RWPE1 (cell line): Measurements from ENCODE around the gene SNHG17.
"Not testable (repeated sequence)": the region's sequence is repeated elsewhere in the genome, so short reads cannot be mapped to it uniquely, and the experiment has no call there.

Source experiments
- CTCF ChIA-PET: fragments of 350-600 bp; sonication (Branson Sonifier 250); formaldehyde crosslinking; extraction: SDS; loops from one replicate; lab custom pipeline; 2021; lab: Yijun Ruan, JAX
- POLR2A ChIA-PET: fragments of 400-600 bp; formaldehyde crosslinking; extraction: SDS; loops from one replicate; lab custom pipeline; 2020; ENCODE audit warnings: antibody characterized with exemption; ENCODE audit not compliant: low non-redundant PET; lab: Yijun Ruan, JAX
- DNase-seq: peaks from one replicate; pipeline ENCODE4 v3.0.0; 2012; ENCODE audit warnings: low spot score
- H3K27ac ChIP-seq: fragments of 450-650 bp; 2 replicates; pipeline ENCODE4 v1.5.1; 2017
- CTCF ChIP-seq: fragments of 450-650 bp; conservative IDR thresholded peaks from 2 replicates; pipeline ENCODE4 v1.5.1; 2017; ENCODE audit warnings: low read depth, mild to moderate bottlenecking

SNHG17 gene

GRCh38 chr20:38433304-38433972, 1.7 kb downstream of the SNHG17 start:
- no peak for DNase-seq
- POLR2A ChIA-PET, result interaction anchor here (0.6 to 2.0 kb wide), 4 partner anchors 9 to 178 kb away, joined by 3 to 23 read pairs (median 10); partner anchors contain the start of gene RALGAPB
- no peak for TF ChIP-seq CTCF
- H3K27ac ChIP-seq, result peak overlapping the region; percentile 81
- CTCF ChIA-PET, result interaction anchor here (0.9 to 2.9 kb wide), 3 partner anchors 11 to 25 kb away, joined by 3 to 40 read pairs (median 5); no protein-coding TSS in a partner anchor

GRCh38 chr20:38432870-38433269, 2.3 kb downstream of the SNHG17 start:
- not testable (repeated sequence) for DNase-seq
- H3K27ac ChIP-seq, result peak overlapping the region; percentile 81
- POLR2A ChIA-PET, result interaction anchor here (0.6 kb wide), 1 partner anchor 9 kb away, joined by 4 read pairs; no protein-coding TSS in a partner anchor
- CTCF ChIA-PET, result interaction anchor here (0.7 to 2.9 kb wide), 3 partner anchors 12 to 40 kb away, joined by 3 to 40 read pairs (median 3); partner anchors contain the start of gene RALGAPB

GRCh38 chr20:38432292-38432691, 2.8 kb downstream of the SNHG17 start:
- H3K27ac ChIP-seq, result peak overlapping the region; percentile 81
- DNase-seq, result no peak
- ChIA-PET CTCF (interaction anchor here (0.7 to 1.7 kb wide), 3 partner anchors 14 to 41 kb away, joined by 3 to 6 read pairs (median 3); partner anchors contain the start of gene RALGAPB), POLR2A (no interaction called here)
- TF ChIP-seq CTCF, result no peak

- DNase-seq, result no peak
- peak overlapping the region; percentile 54 for H3K27ac ChIP-seq
- ChIA-PET CTCF (interaction anchor here (1.7 kb wide), 1 partner anchor 15 kb away, joined by 6 read pairs; no protein-coding TSS in a partner anchor), POLR2A (interaction anchor here (1.4 kb wide), 1 partner anchor 42 kb away, joined by 3 read pairs; the partner anchor contains the start of gene RALGAPB)
- no peak for TF ChIP-seq CTCF
Measured at GRCh38 chr20:38430679-38431325, 4.3 kb downstream of the SNHG17 start.

GRCh38 chr20:38429301-38429700, 5.8 kb downstream of the SNHG17 start:
- POLR2A ChIA-PET, result no interaction called here
- CTCF ChIA-PET, result interaction anchor here (0.6 to 1.3 kb wide), 2 partner anchors 21 to 54 kb away, joined by 3 read pairs; no protein-coding TSS in a partner anchor
- TF ChIP-seq CTCF, result no peak
- H3K27ac ChIP-seq, result peak overlapping the region; percentile 54
- no peak for DNase-seq

GRCh38 chr20:38428800-38429199, 6.3 kb downstream of the SNHG17 start:
- H3K27ac ChIP-seq, result peak overlapping the region; percentile 54
- POLR2A ChIA-PET, result no interaction called here
- DNase-seq, result no peak
- no peak for TF ChIP-seq CTCF
- CTCF ChIA-PET, result interaction anchor here (0.6 to 1.3 kb wide), 2 partner anchors 20 to 53 kb away, joined by 3 read pairs; no protein-coding TSS in a partner anchor
